ENCODE results near the gene TMEM62. TPM values are rescaled to one million over a fixed set of nuclear protein-coding genes. Genes with fewer than 3 reads are reported as not detected.
"Not testable (repeated sequence)": the region's sequence is repeated elsewhere in the genome, so short reads cannot be mapped to it uniquely, and the experiment has no call there.

Gene TMEM62
- total and polyA plus RNA-seq, 5 donors = 7.8 to 11.2 (median 10.4) TPM

GRCh38 chr15:43146184-43146583, 12.8 kb downstream of the TMEM62 start:
- Histone ChIP-seq H3K4me1 (ENCODE audit: control insufficient read depth, insufficient read depth, low read length) (no peaks in the 10 kb centered on the region), H3K9me3 (ENCODE audit: control insufficient read depth, low read length) (no peaks in the 10 kb centered on the region), H3K27me3 (ENCODE audit: control insufficient read depth, insufficient read depth) (no peaks in the 10 kb centered on the region), H3K4me3 (ENCODE audit: low read length) (no peak overlapping the region), H3K27ac (ENCODE audit: low read length) (no peak overlapping the region)
- DNase-seq (no peak), ATAC-seq (no peak)
- WGBS = 94% methylated on average over 5 of the region's 5 CpGs
- intact Hi-C loops (cut with DNase I) = no loop called here

- Histone ChIP-seq H3K4me3 (ENCODE audit: low read length) (no peak overlapping the region), H3K27ac (ENCODE audit: low read length) (no peak overlapping the region), H3K27me3 (ENCODE audit: control insufficient read depth, insufficient read depth) (no peaks in the 10 kb centered on the region), H3K4me1 (ENCODE audit: control insufficient read depth, insufficient read depth, low read length) (no peaks in the 10 kb centered on the region), H3K9me3 (ENCODE audit: control insufficient read depth, low read length) (no peaks in the 10 kb centered on the region)
- WGBS = 92% methylated on average over 5 of the region's 5 CpGs
- intact Hi-C loops (cut with DNase I) = no loop called here
- ATAC-seq (no peak), DNase-seq (no peak)
Observed at GRCh38 chr15:43150191-43150929, 17.0 kb downstream of the TMEM62 start.

DNA sequence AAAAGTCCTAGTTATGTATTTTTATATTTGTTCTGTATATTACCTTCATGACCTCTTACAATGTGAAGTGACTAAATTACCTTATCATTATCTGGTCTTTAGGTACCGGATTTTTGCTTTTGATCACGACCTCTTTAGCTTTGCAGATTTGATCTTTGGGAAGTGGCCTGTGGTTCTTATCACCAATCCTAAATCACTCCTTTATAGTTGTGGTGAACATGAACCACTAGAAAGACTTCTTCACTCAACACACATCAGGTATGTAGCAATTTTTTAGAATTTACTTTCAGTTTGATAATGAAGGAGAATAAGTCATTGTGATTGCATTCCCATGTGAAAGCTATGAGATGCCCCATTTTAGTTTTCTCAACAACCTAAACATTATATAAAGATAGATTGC, 18.3 kb downstream of the TMEM62 start:
- no peak for DNase-seq
- H3K9me3 ChIP-seq (ENCODE audit: control insufficient read depth, low read length) = no peaks in the 10 kb centered on the region
- no peak overlapping the region for H3K27ac ChIP-seq (ENCODE audit: low read length)
- intact Hi-C loops (cut with DNase I) = no loop called here
- no peaks in the 10 kb centered on the region for H3K4me1 ChIP-seq (ENCODE audit: control insufficient read depth, insufficient read depth, low read length)
- H3K27me3 ChIP-seq (ENCODE audit: control insufficient read depth, insufficient read depth) = no peaks in the 10 kb centered on the region
- WGBS = 93% methylated on average over 2 of the region's 2 CpGs
- no peak for ATAC-seq
- no peak overlapping the region for H3K4me3 ChIP-seq (ENCODE audit: low read length)

DNA sequence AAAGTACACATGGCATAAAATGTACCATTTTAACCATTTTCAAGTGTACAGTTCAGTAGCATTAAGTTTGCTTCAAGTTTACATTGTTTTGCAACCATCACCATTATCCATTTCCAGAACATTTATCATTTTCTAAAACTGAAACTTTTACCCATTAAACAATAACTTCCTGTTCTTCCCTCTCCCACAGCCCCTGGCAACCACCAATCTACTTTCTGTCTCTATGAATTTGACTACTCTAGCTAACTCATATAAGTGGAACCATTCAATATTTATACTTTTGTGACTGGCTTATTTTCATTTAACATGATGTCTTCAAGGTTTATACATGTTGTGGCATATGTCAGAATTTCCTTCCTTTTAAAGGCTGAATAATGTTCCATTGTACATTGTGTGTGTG, 19.9 kb downstream of the TMEM62 start:
- H3K4me1 ChIP-seq (ENCODE audit: control insufficient read depth, insufficient read depth, low read length) = no peaks in the 10 kb centered on the region
- intact Hi-C loops (cut with DNase I) = no loop called here
- H3K4me3 ChIP-seq (ENCODE audit: low read length) = no peak overlapping the region
- H3K27ac ChIP-seq (ENCODE audit: low read length) = no peak overlapping the region
- no peaks in the 10 kb centered on the region for H3K9me3 ChIP-seq (ENCODE audit: control insufficient read depth, low read length)
- ATAC-seq = no peak
- H3K27me3 ChIP-seq (ENCODE audit: control insufficient read depth, insufficient read depth) = no peaks in the 10 kb centered on the region
- DNase-seq = no peak

GRCh38 chr15:43165801-43166325, 32.5 kb downstream of the TMEM62 start:
- no peaks in the 10 kb centered on the region for H3K9me3 ChIP-seq (ENCODE audit: control insufficient read depth, low read length)
- intact Hi-C loops (cut with DNase I) = no loop called here
- H3K27ac ChIP-seq (ENCODE audit: low read length) = no peak overlapping the region
- no peak for ATAC-seq
- WGBS = 92% methylated on average over 2 of the region's 2 CpGs
- H3K27me3 ChIP-seq (ENCODE audit: control insufficient read depth, insufficient read depth) = no peaks in the 10 kb centered on the region
- no peak overlapping the region for H3K4me3 ChIP-seq (ENCODE audit: low read length)
- no peak for DNase-seq
- H3K4me1 ChIP-seq (ENCODE audit: control insufficient read depth, insufficient read depth, low read length) = no peaks in the 10 kb centered on the region

DNA sequence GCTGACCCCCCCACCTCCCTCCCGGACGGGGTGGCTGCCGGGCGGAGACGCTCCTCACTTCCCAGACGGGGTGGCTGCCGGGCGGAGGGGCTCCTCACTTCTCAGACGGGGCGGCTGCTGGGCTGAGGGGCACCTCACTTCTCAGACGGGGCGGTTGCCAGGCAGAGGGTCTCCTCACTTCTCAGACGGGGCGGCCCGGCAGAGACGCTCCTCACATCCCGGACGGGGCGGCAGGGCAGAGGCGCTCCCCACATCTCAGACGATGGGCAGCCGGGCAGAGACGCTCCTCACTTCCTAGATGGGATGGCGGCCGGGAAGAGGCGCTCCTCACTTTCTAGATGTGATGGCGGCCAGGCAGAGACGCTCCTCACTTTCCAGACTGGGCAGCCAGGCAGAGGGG, 33.9 kb downstream of the TMEM62 start:
- H3K4me1 ChIP-seq (ENCODE audit: control insufficient read depth, insufficient read depth, low read length); H3K4me3 ChIP-seq (ENCODE audit: low read length); H3K27me3 ChIP-seq (ENCODE audit: control insufficient read depth, insufficient read depth); H3K27ac ChIP-seq (ENCODE audit: low read length); H3K9me3 ChIP-seq (ENCODE audit: control insufficient read depth, low read length); ATAC-seq; intact Hi-C loops (cut with DNase I): not testable (repeated sequence)
- DNase-seq = peak in 1 of 3 donors; percentile 49
- over 99% methylated on average over 26 of the region's 28 CpGs for WGBS

DNA sequence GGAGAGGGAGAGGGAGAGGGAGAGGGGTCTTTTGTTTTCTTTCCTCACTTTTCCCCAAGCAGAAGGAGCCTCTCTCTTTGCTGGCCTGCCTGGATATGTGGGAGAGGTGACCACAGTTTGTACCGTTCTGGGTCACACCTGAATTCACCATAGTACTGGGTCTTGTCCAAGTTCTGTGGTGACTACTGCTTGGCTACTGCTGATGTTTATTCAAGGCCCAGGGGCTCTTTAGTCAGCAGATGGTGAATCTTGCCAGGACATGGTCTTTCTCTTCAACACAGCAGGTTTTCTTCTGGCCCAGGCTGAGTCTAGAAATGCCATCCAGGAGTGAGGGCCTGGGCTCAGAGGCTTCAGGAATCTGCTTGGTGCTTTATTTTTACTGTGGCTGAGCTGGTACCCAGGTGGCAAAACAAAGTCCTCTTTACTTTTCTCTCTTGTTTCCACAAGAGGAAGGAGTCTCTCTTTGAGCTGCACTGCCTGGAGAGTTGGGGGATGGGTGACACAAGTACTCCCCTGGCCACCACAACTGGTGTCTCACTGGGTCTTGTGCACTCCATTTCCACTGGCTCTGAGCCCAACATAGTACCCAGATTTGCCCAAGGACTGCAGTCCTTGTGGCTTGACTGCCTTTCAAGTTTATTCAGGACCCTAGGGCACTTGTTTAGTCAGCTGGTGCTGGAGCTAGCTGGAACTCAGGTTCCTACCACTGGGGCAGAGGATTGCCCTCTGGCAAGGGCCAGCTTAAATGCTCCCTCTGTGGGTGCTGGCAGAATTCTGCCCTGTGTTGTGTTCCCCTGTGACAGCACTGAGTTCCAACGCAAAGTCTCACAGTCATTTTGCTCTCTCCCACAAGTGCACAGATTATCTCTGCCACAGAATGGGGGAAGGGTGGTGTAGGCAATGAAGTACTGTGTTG, 35.1 kb downstream of the TMEM62 start:
- no peaks in the 10 kb centered on the region for H3K27me3 ChIP-seq (ENCODE audit: control insufficient read depth, insufficient read depth)
- intact Hi-C loops (cut with DNase I) = no loop called here
- no peak overlapping the region for H3K4me3 ChIP-seq (ENCODE audit: low read length)
- ATAC-seq = peak; percentile 42 to 72
- no peaks in the 10 kb centered on the region for H3K4me1 ChIP-seq (ENCODE audit: control insufficient read depth, insufficient read depth, low read length)
- H3K27ac ChIP-seq (ENCODE audit: low read length) = peak overlapping the region; percentile 72
- 46% methylated on average over 2 of the region's 2 CpGs for WGBS
- no peak for DNase-seq
- H3K9me3 ChIP-seq (ENCODE audit: control insufficient read depth, low read length) = no peaks in the 10 kb centered on the region

- DNase-seq = no peak
- no peak overlapping the region for H3K4me3 ChIP-seq (ENCODE audit: low read length)
- intact Hi-C loops (cut with DNase I) = no loop called here
- no peak overlapping the region for H3K27ac ChIP-seq (ENCODE audit: low read length)
- no peak for ATAC-seq
- H3K27me3 ChIP-seq (ENCODE audit: control insufficient read depth, insufficient read depth) = no peaks in the 10 kb centered on the region
- H3K9me3 ChIP-seq (ENCODE audit: control insufficient read depth, low read length) = no peaks in the 10 kb centered on the region
- 64% methylated on average over 4 of the region's 4 CpGs for WGBS
- no peaks in the 10 kb centered on the region for H3K4me1 ChIP-seq (ENCODE audit: control insufficient read depth, insufficient read depth, low read length)
Observed at GRCh38 chr15:43169888-43170287, 36.5 kb downstream of the TMEM62 start.

- intact Hi-C loops (cut with DNase I); ATAC-seq; H3K27ac ChIP-seq (ENCODE audit: low read length); DNase-seq; H3K27me3 ChIP-seq (ENCODE audit: control insufficient read depth, insufficient read depth); H3K4me1 ChIP-seq (ENCODE audit: control insufficient read depth, insufficient read depth, low read length); H3K9me3 ChIP-seq (ENCODE audit: control insufficient read depth, low read length); H3K4me3 ChIP-seq (ENCODE audit: low read length): not testable (repeated sequence)
- WGBS = 97% methylated on average over 23 of the region's 25 CpGs
Observed at GRCh38 chr15:43175656-43176309, 42.4 kb downstream of the TMEM62 start.

GRCh38 chr15:43177147-43177546, 43.8 kb downstream of the TMEM62 start:
- DNase-seq; H3K4me3 ChIP-seq (ENCODE audit: low read length); H3K4me1 ChIP-seq (ENCODE audit: control insufficient read depth, insufficient read depth, low read length); intact Hi-C loops (cut with DNase I); H3K27ac ChIP-seq (ENCODE audit: low read length); ATAC-seq; H3K9me3 ChIP-seq (ENCODE audit: control insufficient read depth, low read length); H3K27me3 ChIP-seq (ENCODE audit: control insufficient read depth, insufficient read depth): not testable (repeated sequence)
- WGBS = 94% methylated on average over 2 of the region's 2 CpGs

DNA sequence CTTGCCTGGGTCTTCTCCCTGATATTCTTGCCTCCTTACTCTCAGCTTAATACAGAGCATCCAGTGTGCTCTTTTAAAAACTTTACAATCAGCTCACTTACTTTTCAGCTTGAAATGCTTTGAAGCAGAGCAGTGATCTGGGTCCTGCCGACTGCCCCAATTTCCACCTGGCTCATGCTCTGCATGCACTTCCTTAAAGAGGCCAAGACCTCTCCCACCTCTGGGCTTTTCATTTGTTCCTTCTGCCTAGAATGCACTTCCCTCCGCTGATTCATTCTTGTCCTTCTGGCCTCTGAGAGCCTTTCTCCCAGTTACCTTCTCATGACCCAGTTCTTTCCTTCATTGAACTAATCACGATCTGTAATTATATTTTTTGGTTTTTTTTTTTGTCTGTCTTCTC, 49.9 kb downstream of the TMEM62 start:
- H3K27ac ChIP-seq (ENCODE audit: low read length) = no peak overlapping the region
- H3K4me3 ChIP-seq (ENCODE audit: low read length) = no peak overlapping the region
- no peaks in the 10 kb centered on the region for H3K9me3 ChIP-seq (ENCODE audit: control insufficient read depth, low read length)
- H3K4me1 ChIP-seq (ENCODE audit: control insufficient read depth, insufficient read depth, low read length) = no peaks in the 10 kb centered on the region
- intact Hi-C loops (cut with DNase I) = no loop called here
- DNase-seq = no peak
- ATAC-seq = no peak
- WGBS = 76% methylated on average over 3 of the region's 3 CpGs
- no peaks in the 10 kb centered on the region for H3K27me3 ChIP-seq (ENCODE audit: control insufficient read depth, insufficient read depth)

Data from right cardiac atrium (tissue), 5 donors.